Umbilical cord (tissue), 2 donors: ENCODE measurements around the gene COL5A1. TPM values are rescaled to one million over a fixed set of nuclear protein-coding genes. Genes with fewer than 3 reads are reported as not detected.
A peak's percentile ranks its signal among the peaks of the same experiment; 100 is the strongest.

Experiments used
- DNase-seq: peaks from one replicate; pipeline ENCODE4 v3.0.0-alpha.2; 2015; ENCODE audit warnings: low spot score
- total RNA-seq: library from RNA; depleted of rRNA; stranded (reverse); fragments of >200 nt; gene quantifications from one replicate; pipeline ENCODE4 v1.2.3, GENCODE V29; 2014; ENCODE audit warnings: low replicate concordance; ENCODE audit not compliant: insufficient read depth

Gene COL5A1
- total RNA-seq, 1 donor from 2014 or later: 1,367 TPM

GRCh38 chr9:134625361-134626068, 16.1 kb upstream of the COL5A1 start:
- DNase-seq: peak; percentile 66

GRCh38 chr9:134626069-134626423, 15.6 kb upstream of the COL5A1 start:
- DNase-seq: no peak

- DNase-seq: peak; percentile 93
These were observed 14.8 kb upstream of the COL5A1 start for GRCh38 chr9:134626571-134627416.

GRCh38 chr9:134627417-134628353, 13.9 kb upstream of the COL5A1 start:
- DNase-seq: no peak

GRCh38 chr9:134628354-134628736, 13.3 kb upstream of the COL5A1 start:
- no peak for DNase-seq

GRCh38 chr9:134629061-134629585, 12.5 kb upstream of the COL5A1 start:
- no peak for DNase-seq

- no peak for DNase-seq
These were observed 11.8 kb upstream of the COL5A1 start for GRCh38 chr9:134629586-134630392.

GRCh38 chr9:134630393-134630790, 11.2 kb upstream of the COL5A1 start:
- no peak for DNase-seq

GRCh38 chr9:134630861-134631260, 10.7 kb upstream of the COL5A1 start:
- no peak for DNase-seq

GRCh38 chr9:134631881-134632280, 9.7 kb upstream of the COL5A1 start:
- no peak for DNase-seq

- DNase-seq: no peak
These were observed 9.3 kb upstream of the COL5A1 start for GRCh38 chr9:134632329-134632728.

GRCh38 chr9:134633362-134634142, 8.1 kb upstream of the COL5A1 start:
- no peak for DNase-seq

- DNase-seq: no peak
These were observed 7.4 kb upstream of the COL5A1 start for GRCh38 chr9:134634176-134634575.

- no peak for DNase-seq
These were observed 6.9 kb upstream of the COL5A1 start for GRCh38 chr9:134634667-134635230.

- no peak for DNase-seq
These were observed 6.1 kb upstream of the COL5A1 start for GRCh38 chr9:134635351-134636148.

- no peak for DNase-seq
These were observed 5.5 kb upstream of the COL5A1 start for GRCh38 chr9:134636149-134636507.

- DNase-seq: no peak
These were observed 4.4 kb upstream of the COL5A1 start for GRCh38 chr9:134637241-134637640.

- no peak for DNase-seq
These were observed 3.7 kb upstream of the COL5A1 start for GRCh38 chr9:134637696-134638501.
